ENCODE measurements around the gene NRIP1. TPM values are rescaled to one million over a fixed set of nuclear protein-coding genes. Genes with fewer than 3 reads are reported as not detected.

NRIP1 gene
- total and polyA plus RNA-seq, 10 of the 15 experiments (the other 5 are each of a cell fraction or from before 2014, with no cell fraction given), result 2.9 to 26.1 (median 9.3) TPM

- TF ChIP-seq EED (IDR thresholded peaks at IDR 0.05; ENCODE audit: low read depth), result no peak
- TF ChIP-seq TCF12 (IDR thresholded peaks at IDR 0.05; ENCODE audit: low read depth, low read length), result no peak
- TF ChIP-seq SMARCA5 (IDR thresholded peaks at IDR 0.05), result no peak
- TF ChIP-seq ZNF384 (IDR thresholded peaks at IDR 0.05; ENCODE audit: borderline replicate concordance, low read depth, low read length), result no peak
- no peak for TF ChIP-seq JUNB (IDR thresholded peaks at IDR 0.05)
- no peak for TF ChIP-seq REST (IDR thresholded peaks at IDR 0.05; ENCODE audit: low read depth, low read length)
- TF ChIP-seq IRF4 (IDR thresholded peaks at IDR 0.05; ENCODE audit: low read depth, low read length), result no peak
Measured at GRCh38 chr21:14975136-14975919, 89.5 kb downstream of the NRIP1 start (continued).

GRCh38 chr21:14972678-14973077 lies 92.1 kb downstream of the NRIP1 start:
- in situ Hi-C loops (cut with MboI), result loop anchor here (5.0 kb wide), 1 partner anchor 50 kb away; no protein-coding TSS in a partner anchor
- FAIRE-seq (no peak), ATAC-seq (no peak), DNase-seq (ENCODE audit: low read depth, low spot score) (no peak)
- SMC1A ChIA-PET (ENCODE audit: uncharacterized antibody, unreplicated experiment), result no interaction called here
- Histone ChIP-seq H3K9me3 (replicated peaks; ENCODE audit: control insufficient read depth, insufficient read depth, low read length) (no peaks in the 10 kb centered on the region; the same call in 2 of the 3 replicates), H3K79me2 (ENCODE audit: control insufficient read depth, insufficient read depth, low read length) (no peaks in the 10 kb centered on the region), H4K20me1 (ENCODE audit: control insufficient read depth, insufficient read depth) (no peaks in the 10 kb centered on the region), H3K9ac (ENCODE audit: control insufficient read depth, insufficient read depth, low read length) (no peak overlapping the region), H2AFZ (ENCODE audit: control insufficient read depth, low read depth, low read length) (no peak overlapping the region), H3K4me2 (ENCODE audit: control insufficient read depth, insufficient read depth) (no peak overlapping the region), H3K27ac (ENCODE audit: control insufficient read depth, insufficient read depth) (no peak overlapping the region), H3K4me1 (ENCODE audit: control insufficient read depth, insufficient read depth, low read length) (no peaks in the 10 kb centered on the region), H3K4me3 (no peak overlapping the region), H3K27me3 (replicated peaks in 1 of 2; ENCODE audit: control insufficient read depth in 2 of 2, insufficient read depth in 2 of 2, low read length in 1 of 2) (no peaks in the 10 kb centered on the region), H3K36me3 (ENCODE audit: control insufficient read depth in 2 of 2, insufficient read depth in 2 of 2, low read length in 1 of 2) (peaks cover 0 to 3% of the 10 kb centered on the region in 2 experiments; a peak in 3 of 4 replicates)
- BruUV-seq (replicated peaks), result no TSS peak
- no peak for TF ChIP-seq HDAC2 (IDR thresholded peaks at IDR 0.05)
- no peak for TF ChIP-seq POU2F2 (IDR thresholded peaks at IDR 0.05; ENCODE audit: borderline replicate concordance, low read depth, low read length)
- no peak for TF ChIP-seq ESRRA (IDR thresholded peaks at IDR 0.05; ENCODE audit: low read length)
- no peak for TF ChIP-seq ZNF384 (IDR thresholded peaks at IDR 0.05; ENCODE audit: borderline replicate concordance, low read depth, low read length)
- no peak for TF ChIP-seq TBL1XR1 (IDR thresholded peaks at IDR 0.05; ENCODE audit: low read depth, low read length)
- no peak for TF ChIP-seq RELB (IDR thresholded peaks at IDR 0.05; ENCODE audit: low read depth)
- TF ChIP-seq PAX8 (IDR thresholded peaks at IDR 0.05), result no peak
- no peak for TF ChIP-seq USF2 (IDR thresholded peaks at IDR 0.05; ENCODE audit: borderline replicate concordance, low read depth, low read length)
- TF ChIP-seq STAT1 (conservative IDR thresholded peaks at IDR 0.05), result no peak
- TF ChIP-seq RUNX3 (IDR thresholded peaks at IDR 0.05; ENCODE audit: low read length), result no peak
- TF ChIP-seq USF1 (IDR thresholded peaks at IDR 0.05; ENCODE audit: borderline replicate concordance, extremely low read length, insufficient read depth, low read depth, low read length), result no peak
- CTCF ChIA-PET, result no interaction called here
- POLR2A ChIA-PET, result no interaction called here
- RAD21 ChIA-PET (ENCODE audit: unreplicated experiment), result no interaction called here
- WGBS (ENCODE audit: insufficient coverage, insufficient replicate concordance, low lambda C conversion rate, missing lambda C conversion rate), result 64% methylated on average over 6 of the region's 6 CpGs
- intact Hi-C loops (cut with micrococcal nuclease; ENCODE audit: unreplicated experiment), result no loop called here

All from GM12878 (cell line).